NCI-H146 treated with DMSO at 0.1 percent for 48 hours (cell line): ENCODE data around the gene STING1.
"Not testable (repeated sequence)": the region's sequence is repeated elsewhere in the genome, so short reads cannot be mapped to it uniquely, and the experiment has no call there.

Source experiments
- DNase-seq: peaks from one replicate; lab custom pipeline; 2025; ENCODE audit not compliant: unreplicated experiment; lab: John Stamatoyannopoulos, UW

The STING1 gene

GRCh38 chr5:139503036-139503817, 20.7 kb upstream of the STING1 start:
- DNase-seq = not testable (repeated sequence)

DNA sequence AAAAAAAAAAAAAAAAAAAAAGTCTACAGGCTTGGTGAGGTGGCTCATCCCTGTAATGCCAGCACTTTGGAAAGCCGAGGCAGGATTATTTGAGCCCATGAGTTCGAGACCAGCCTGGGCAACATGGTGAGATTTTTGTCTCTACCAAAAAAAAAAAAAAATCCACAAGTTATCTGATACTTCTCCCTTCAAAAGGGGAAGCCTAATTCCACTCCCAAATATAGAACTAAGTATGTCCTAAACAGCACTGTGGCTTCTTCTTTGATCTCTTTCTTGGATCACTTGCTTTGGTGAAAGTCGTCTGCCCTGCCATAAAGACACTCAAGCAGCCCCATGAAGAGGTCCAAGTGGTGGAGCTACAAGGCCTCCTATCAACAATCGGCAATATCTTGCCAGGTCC, 18.8 kb upstream of the STING1 start:
- DNase-seq = no peak

GRCh38 chr5:139495638-139496435, 13.3 kb upstream of the STING1 start:
- DNase-seq = no peak

DNA sequence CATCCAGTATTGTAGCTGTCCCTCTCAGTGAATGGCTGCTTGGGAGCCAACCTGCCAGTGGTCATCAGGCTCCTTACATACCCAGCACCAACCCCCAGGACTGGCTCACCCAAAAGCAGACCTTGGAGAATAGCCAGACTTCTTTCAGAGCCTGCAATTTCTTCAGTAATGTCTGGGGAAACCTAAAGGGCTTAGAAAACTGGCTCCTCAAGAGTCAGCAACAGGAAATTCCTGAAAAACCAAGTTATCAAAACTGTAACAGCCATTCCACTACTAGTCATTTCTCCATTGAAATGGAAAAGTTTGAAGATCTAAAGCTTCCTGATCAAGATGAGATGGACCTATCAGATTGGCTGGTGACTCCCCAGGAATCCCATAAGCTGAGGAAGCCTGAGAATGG, 12.3 kb upstream of the STING1 start:
- DNase-seq = no peak

- DNase-seq = no peak
Observed at GRCh38 chr5:139494256-139494655, 11.7 kb upstream of the STING1 start.

DNA sequence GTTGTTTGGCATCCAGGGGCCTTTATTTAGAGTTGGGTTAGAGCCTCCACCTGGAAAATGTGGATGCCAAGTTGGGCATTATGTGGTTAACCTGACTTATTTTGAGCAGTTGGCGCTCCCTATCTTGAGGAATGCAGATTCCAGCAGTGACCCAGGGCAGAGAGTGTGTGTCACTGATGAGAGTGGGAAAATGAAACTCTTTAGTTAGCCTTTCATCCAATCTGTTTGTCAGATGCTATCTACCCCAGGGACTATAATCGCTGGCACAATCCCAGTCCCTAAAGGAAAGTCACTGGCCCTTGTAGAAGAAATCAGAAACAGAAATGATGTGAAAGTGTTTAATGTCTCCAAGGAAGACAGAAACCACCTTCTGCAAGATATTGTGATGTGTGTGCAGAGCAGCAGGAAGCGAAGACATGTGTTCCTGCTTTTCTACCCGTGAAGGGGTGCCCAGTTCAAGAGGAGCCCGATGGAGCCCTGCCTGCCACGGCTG, 10.2 kb upstream of the STING1 start:
- DNase-seq = no peak

- DNase-seq = no peak
Observed at GRCh38 chr5:139488260-139488659, 5.7 kb upstream of the STING1 start.

DNA sequence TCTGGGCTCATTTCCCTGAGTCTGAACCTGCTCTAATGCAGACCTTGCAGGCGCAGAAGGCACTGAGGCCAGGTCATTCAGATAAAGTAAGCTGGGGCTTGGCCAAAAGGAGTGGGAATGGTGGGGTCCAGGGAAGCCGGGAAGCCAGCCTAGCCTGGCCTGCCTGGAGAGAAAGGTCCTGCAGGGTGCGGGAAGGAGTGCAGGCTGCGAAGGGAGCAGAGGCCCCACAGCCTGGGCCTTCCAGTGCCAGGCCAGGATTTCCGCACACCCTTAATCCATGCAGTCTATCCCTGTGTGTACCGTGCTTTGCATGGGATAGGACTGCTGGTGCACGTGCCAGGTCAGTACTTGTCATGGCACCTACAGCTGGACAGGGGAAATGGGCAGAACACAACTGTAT, 3.6 kb upstream of the STING1 start:
- no peak for DNase-seq

- DNase-seq = not testable (repeated sequence)
Observed at GRCh38 chr5:139482890-139483208, 291 bp upstream of the STING1 start.

- no peak for DNase-seq
Observed at GRCh38 chr5:139481580-139482049, 943 bp downstream of the STING1 start.

DNA sequence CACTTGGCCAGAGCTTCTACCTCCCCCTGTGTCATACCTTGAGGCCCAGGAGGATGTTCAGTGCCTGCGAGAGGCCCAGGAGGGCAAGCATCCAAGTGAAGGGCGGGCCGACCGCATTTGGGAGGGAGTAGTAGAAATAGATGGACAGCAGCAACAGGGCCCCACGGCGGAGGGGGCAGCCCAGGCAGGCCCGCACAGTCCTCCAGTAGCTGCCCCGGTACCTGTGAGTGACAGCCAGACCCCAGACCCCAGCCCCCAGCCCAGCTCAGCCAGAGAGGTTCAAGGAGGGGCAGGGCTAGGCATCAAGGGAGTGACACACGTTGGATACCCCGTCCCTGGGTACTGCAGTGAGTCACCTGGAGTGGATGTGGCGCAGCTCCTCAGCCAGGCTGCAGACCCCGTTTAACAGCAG, 1.4 kb downstream of the STING1 start:
- no peak for DNase-seq

- DNase-seq = not testable (repeated sequence)
Observed at GRCh38 chr5:139479729-139480128, 2.8 kb downstream of the STING1 start.

- DNase-seq = not testable (repeated sequence)
Observed at GRCh38 chr5:139478657-139479423, 3.7 kb downstream of the STING1 start.

- DNase-seq = no peak
Observed at GRCh38 chr5:139475865-139476617, 6.5 kb downstream of the STING1 start.

GRCh38 chr5:139474890-139475791, 7.4 kb downstream of the STING1 start:
- DNase-seq = no peak

GRCh38 chr5:139473565-139473964, 9.0 kb downstream of the STING1 start:
- no peak for DNase-seq

DNA sequence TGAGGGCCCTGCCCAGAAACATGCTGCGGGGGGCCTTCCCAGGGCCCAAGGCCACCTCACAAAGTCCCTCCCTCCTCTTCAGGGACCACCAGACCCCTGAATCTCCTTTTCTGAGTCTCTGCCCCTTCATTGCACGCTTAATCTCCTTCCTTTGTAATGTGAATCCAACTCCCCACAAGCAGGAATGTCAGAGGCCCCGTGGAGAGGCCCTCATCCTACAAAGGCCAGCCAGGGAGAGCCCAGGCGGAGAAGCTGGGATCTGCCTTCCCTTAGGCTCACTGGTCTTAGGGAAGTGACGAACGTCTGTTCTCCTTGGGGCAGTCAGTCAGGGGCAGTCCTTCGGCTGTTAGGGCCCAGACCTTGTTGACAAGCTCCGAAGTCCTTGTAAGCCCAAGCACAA, 9.5 kb downstream of the STING1 start:
- DNase-seq = no peak

- DNase-seq = no peak
Observed at GRCh38 chr5:139472386-139473030, 10.1 kb downstream of the STING1 start.

GRCh38 chr5:139470821-139471300, 11.7 kb downstream of the STING1 start, which contains the start of gene SMIM33:
TSS of gene SMIM33 (plus strand) at chr5:139471004. CDS start at chr5:139471122, 118 bp downstream.
- no peak for DNase-seq
